Measurements from ENCODE around the gene C16orf95.

DNA sequence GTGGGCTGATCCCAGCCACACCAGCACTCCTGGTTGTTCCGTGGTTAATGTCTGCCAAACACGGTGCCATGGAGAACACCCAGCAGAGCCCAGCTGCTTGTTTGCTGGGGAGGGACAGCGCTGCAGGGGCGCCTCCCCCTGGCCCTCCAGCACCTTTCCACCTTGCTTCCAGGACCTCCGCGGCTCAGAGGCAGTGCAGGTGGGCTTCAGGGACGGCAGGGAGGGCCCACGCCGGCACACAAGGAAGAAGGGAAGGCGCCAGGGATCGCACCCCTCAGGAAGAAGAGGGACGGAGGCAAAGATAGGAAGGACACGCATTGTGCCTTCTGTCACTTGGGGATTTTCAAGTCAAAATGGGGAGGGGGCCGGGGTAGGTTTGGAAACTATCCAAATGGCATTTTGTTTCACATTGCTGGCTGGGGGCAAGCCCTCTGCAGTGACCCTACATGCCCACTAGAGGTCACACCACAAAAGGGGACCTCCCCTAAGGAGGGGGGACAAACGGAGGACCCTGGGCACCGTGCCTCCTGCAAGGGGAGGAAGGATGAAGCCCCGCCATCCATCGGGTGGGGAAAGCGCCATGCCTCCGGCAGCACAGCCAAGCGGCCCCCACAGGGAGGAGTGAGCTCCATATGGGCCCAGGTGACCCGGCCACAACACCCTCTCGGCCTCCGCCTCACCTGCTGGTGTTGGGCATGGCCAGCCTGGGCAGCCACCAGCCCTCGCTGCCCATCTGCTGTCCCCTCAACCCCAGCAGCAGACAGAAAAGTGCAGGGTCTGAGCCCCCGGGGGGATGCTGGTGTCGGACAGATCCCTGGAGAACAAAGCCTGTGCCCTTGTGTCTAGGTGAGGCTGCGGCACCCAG is 7.5 kb upstream of the C16orf95 start:
- TF ChIP-seq, protein P1, sequence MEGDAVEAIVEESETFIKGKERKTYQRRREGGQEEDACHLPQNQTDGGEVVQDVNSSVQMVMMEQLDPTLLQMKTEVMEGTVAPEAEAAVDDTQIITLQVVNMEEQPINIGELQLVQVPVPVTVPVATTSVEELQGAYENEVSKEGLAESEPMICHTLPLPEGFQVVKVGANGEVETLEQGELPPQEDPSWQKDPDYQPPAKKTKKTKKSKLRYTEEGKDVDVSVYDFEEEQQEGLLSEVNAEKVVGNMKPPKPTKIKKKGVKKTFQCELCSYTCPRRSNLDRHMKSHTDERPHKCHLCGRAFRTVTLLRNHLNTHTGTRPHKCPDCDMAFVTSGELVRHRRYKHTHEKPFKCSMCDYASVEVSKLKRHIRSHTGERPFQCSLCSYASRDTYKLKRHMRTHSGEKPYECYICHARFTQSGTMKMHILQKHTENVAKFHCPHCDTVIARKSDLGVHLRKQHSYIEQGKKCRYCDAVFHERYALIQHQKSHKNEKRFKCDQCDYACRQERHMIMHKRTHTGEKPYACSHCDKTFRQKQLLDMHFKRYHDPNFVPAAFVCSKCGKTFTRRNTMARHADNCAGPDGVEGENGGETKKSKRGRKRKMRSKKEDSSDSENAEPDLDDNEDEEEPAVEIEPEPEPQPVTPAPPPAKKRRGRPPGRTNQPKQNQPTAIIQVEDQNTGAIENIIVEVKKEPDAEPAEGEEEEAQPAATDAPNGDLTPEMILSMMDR (IDR thresholded peaks at IDR 0.05) = peak; percentile 84
- TF ChIP-seq EZH2 (IDR thresholded peaks at IDR 0.05) (no peak), EZH2phosphoT487 (IDR thresholded peaks at IDR 0.05) (no peak)
